ENCODE measurements around the gene RAD17.
"Not testable (repeated sequence)": the region's sequence is repeated elsewhere in the genome, so short reads cannot be mapped to it uniquely, and the experiment has no call there.

Gene RAD17, protein sequence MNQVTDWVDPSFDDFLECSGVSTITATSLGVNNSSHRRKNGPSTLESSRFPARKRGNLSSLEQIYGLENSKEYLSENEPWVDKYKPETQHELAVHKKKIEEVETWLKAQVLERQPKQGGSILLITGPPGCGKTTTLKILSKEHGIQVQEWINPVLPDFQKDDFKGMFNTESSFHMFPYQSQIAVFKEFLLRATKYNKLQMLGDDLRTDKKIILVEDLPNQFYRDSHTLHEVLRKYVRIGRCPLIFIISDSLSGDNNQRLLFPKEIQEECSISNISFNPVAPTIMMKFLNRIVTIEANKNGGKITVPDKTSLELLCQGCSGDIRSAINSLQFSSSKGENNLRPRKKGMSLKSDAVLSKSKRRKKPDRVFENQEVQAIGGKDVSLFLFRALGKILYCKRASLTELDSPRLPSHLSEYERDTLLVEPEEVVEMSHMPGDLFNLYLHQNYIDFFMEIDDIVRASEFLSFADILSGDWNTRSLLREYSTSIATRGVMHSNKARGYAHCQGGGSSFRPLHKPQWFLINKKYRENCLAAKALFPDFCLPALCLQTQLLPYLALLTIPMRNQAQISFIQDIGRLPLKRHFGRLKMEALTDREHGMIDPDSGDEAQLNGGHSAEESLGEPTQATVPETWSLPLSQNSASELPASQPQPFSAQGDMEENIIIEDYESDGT

DNA sequence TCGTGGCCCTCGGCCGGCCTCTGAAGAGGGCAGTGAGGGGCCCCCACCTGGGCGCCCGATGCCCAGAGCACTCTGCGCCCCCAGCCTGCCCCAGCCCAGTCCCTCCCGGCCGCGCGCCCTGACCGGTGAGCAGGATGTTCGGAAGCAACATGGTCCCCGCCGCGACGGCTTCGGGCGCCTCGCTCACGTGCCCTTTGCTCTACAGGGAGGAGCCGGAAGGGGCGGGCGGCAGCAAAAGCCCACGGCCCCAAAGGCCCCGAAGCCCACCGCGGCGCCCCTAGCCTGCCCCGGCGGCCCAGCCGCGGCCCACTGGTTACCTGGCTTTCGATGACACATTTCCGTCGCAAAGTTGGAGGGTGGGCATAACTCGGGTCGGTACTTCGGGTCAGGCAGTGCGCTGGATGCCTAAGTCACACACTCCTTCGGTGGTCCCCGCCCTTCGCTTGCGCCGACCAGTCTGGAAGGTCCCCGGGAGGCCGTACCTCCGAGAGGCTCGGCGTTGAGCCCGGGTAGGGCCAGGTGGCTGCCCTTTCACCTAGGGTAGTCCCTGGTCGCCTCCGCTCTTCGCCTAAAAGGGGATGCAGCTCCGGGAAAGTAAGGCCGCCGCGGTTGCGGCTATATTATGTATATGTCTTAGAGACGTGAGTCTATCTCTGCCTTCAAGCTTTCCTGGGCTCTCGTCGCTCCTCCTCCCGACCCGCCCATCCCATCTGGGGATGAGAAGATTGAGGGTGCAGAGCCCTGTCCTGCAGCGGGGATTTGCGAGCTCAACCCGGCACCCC is at the start of gene RAD17, which contains the start of the genes AK6 and TAF9:
RAD17 (plus strand) TSS at position 479 of the 782 bp plus-strand sequence. CDS start 2,391 bp downstream, outside the sequence.
AK6 (minus strand) TSS at position 181 of the 782 bp plus-strand sequence; CDS start at position 151, 30 bp downstream.
TAF9 (minus strand) TSS at position 181 of the 782 bp plus-strand sequence. CDS start 3,783 bp downstream, outside the sequence.
- no peak for FAIRE-seq

DNA sequence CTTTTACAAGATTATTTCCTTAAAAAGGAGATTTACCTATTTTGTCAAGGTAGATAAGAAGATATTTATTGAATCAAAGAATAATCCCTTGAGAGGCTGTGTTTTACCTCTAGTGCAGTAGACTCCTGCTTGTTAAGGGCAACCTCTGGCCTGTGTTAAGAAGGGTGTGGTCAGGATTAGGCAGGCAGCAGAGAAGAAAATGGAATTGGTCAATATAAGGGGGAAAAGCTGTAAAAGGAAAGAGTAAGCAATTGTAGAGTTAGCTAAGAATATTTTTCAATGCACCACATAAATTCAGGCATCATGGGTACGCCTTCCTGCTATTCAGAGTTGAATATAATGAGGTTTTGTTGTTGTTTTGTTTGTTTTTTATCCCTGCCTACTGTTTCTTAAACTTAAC is 43.3 kb upstream of the RAD17 start:
- FAIRE-seq = no peak

DNA sequence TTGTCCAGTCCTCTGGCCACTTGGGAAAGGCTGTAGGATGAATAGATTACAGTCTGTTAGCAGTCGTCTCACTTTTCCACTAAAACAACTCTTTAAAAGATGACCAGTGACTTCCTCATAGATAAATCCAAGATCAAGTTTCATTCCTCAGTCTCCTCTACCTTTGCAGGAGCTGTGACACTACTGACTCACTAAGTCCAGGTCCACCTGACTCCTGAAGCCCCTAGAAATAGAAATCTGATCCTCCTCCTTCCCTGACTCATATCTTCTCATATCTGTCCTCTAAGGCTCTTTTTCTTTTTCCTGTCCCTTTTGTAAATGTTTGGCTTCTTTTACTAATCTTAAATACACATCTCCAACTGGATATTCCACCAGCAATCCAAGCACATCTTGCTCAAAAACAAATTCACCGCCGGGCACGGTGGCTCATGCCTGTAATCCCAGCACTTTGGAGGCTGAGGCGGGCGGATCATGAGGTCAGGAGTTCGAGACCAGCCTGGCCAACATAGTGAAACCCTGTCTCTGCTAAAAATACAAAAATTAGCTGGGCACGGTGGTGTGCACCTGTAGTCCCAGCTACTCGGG is 39.6 kb upstream of the RAD17 start:
- FAIRE-seq = no peak

DNA sequence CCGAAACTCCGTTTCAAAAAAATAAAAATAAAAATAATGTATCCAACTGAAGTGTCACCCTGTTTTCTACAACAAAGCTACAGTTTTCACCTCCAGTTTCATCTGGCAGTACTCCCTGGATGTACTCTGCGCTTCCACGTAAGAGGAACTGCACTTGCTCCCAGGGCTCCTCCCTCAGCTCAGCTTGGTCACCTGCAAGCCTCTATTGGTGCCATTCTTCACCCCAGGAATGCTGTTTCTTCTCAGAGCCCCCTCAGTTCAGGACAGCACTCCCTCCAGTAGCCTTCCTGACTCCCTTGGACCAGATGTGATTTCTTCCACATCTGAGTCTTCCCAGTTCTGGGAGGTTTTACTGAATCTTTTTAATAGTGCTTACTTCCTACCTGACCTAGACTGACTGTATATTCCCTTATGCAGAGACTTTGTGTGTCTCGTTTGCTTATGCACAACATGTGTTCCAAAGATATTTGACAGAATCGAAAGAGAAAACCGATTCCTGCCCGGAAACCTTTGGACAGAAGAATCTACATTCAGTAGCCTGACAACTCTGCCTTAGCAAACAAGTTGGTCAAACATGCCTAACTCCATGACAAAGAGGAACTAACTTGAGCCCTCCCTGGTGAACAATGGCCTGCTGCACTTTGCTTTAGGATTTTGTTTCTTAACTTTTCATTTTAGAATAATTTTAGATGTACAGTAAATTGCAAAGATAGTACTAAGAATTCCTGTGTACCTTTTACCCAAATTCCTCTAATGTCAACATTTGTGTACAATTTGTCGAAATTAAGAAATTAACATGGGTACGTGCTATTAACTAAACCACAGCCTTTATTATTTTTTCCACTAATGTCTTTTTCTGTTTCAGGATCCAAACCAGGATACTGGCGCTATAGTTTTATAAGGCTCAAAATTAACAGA is 37.8 kb upstream of the RAD17 start:
- no peak for FAIRE-seq

DNA sequence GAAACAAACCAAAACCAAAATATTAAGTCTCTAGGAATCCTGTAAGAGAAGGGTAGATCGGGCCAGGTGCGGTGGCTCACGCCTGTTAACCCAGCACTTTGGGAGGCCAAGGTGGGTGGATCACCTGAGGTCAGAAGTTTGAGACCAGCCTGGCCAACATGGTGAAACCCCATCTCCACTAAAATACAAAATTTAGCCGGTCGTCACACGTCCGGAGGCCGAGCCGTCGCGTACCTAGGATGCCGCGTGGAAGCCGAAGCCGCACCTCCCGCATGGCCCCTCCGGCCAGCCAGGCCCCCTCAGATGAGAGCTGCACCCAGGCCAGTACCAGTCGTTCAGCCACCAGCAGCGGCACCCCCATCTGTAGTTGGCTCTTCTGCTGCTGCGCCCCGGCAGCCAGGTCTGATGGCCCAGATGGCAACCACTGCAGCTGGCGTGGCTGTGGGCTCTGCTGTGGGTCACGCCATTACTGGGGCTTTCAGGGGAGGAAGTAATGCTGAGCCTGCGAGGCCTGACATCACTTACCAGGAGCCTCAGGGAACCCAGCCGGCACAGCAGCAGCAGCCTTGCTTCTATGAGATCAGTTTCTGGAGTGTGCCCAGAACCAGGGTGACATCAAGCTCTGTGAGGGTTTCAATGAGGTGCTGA is 35.8 kb upstream of the RAD17 start:
- FAIRE-seq = not testable (repeated sequence)

DNA sequence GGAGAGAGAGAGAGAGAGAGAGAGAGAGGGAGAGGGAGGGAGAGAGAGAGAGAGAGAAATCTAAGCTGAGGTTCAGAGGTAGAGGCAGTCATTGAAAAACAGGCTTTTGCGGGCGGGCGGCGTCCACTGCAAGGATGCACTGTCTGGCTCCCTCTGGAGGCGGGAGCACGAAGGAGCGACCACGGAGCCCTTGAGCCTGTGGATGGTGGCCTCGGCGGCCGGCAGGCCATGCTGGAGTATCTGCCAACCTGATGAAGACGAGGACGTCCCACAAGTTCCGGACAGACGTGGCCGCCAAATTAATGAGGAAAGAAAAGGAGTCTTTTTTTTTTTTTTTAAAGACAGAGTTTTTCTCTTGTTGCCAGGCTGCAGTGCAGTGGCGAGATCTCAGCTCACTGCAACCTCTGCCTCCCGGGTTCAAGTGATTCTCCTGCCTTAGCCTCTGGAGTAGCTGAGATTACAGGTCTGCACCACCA is 34.8 kb upstream of the RAD17 start:
- FAIRE-seq = no peak

DNA sequence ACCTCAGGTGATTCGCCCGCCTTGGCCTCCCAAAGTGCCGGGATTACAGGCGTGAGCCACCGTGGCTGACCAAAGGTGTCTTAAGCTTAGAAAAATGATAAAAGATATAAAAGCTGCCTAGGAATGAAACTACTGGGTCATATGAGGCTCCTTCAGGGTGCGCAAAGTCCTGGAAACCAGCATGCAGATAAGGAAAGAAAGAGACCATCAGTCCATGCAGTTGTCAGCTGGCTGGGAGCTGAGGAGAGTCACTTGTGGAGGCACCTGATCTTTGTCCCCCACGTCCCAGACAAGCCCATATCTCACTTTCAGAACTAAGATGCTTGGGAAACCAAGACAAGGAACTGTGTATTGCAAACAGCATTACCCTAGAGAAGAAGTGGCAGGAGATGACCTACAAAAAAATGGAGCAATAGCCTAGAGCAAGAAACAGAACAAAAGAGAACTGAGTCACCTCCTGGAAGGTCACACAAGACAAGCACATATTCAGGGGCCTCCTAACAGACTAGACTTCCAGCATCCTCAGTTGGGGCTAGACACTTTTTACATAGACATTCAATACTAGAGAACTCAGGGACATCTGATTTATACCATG is 34.2 kb upstream of the RAD17 start:
- FAIRE-seq = no peak

DNA sequence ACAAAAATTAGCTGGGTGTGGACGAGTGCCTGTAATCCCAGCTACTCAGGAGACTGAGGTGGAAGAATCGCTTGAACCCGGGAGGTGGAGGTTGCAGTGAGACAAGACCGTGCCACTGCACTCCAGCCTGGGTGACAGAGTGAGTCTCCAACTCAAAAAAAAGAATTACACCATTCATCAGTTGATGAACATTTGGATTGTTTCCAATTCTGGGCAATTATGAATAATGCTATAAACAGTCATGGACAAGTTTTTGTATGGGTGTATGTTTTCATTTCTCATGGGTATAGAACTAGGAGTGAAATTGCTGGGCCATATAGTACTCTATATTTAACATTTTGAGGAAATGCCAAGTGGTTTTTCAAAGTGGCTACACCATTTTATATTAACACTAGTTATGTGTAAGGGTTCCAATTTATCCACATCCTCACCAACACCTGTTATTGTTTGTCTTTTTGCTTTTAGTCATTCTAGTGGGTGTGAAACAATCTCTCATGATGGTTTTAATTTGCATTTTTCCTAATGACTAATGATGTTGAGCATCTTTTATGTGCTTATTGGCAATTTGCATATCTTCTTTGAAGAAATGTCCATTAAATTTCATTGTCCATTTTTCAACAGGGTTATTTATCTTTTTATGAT is 28.0 kb upstream of the RAD17 start:
- no peak for FAIRE-seq

DNA sequence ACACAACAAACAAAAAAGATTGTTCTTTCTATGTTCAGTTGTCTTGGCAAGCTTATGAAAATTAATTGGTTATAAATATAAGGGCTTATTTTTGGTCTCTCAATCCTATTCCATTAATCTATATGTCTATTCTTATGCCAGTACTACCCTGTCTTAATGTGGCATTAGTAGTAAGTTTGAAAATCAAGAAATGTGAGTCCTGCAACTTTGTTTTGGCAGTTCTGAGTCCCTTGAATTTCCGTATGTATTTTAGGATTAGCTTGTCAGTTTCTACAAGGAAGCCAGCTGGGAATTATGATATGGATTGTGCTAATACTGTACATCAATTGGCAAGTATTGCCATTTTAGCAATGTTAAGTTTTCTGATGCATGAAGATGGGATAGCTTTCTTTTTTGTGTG is 26.5 kb upstream of the RAD17 start:
- FAIRE-seq = no peak

DNA sequence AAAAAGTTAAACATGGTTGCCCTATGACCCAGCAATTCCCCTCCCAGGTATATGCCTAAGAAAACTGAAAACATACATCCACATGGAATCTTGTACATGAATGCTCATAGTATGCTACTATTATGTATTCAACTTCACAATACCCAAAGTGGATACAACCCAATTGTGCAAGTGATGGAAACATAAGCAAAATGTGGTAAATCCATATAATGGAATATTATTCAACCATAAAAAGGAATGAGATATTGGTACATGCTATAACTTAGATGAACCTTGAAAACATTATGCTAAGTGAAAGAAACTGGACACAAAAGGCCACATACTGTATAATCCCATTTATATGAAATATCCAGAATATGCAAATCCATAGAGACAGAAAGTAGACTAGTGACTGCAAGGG is 19.0 kb upstream of the RAD17 start:
- FAIRE-seq = no peak

DNA sequence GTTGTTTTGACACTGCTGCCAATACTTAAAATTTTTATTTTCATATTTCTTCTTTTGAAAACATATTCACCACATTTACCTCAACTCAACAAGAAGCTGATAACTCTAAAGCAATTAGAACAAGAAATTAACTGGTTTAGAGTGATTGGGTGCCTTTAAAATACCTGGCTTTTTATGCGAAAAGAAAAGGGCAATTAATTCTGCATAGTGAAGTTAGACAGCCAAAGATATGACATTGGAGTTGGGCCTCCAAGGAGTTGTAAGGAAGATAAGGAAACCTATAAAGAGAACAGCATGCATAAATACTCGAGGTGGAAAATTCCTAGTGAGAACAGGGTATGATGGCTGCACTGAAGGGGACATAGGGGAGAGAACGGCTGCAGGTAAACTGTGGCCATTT is 9.9 kb upstream of the RAD17 start:
- FAIRE-seq = no peak

DNA sequence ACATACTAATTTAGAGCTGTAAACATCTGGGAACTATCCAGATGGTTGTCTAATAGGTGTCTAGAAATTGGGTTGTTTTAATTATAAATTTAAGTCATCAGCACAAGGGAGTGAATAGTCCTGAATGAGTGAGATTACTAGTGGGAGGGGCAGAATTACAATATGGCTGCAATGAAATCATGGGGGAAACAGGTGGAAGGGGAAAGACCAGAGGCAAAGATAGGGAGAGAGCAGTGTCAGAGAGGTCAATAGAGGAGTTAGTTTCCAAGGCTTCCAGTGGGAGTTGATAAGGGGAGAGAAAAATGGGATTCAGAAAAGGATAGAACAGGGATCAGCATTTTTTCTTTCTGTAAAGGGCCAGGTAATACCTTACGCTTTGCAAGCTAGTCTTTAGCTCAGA is 9.2 kb upstream of the RAD17 start:
- no peak for FAIRE-seq

DNA sequence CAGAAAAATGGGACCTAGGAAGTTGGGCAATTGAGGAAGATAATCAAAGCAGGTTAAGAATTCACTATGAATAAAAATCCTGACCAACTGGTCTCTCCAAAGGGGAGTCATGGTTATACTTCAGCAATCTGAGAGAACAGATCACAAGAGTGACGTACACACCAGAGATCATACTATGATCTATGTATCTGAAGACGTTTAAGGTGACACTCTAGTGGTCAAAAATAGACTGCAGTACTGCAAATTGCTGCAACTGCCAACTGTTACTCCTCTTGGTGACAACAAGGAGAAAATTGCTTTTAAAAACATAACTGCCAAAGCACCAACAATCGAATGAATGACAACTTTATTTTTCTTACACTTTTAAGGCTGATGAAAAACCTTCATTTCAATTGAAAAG is 5.2 kb upstream of the RAD17 start:
- no peak for FAIRE-seq

DNA sequence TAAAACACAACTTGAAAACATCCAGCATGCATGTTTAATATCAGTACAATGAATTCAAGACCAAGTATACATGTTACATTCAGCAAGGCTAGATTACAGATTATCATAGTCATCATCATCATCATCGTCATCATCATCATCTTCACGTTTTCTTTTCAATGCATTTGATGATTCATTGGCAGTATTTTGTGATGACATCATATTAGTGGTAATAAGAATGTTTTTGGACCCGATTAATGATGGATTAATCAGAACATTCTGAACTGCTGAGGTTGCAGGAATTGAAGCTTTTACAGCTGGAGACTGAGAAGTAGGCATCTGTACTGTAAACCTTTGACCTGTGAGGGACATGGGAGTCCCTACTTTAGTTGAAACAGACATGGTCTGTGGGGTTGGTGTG is 4.8 kb upstream of the RAD17 start:
- no peak for FAIRE-seq

DNA sequence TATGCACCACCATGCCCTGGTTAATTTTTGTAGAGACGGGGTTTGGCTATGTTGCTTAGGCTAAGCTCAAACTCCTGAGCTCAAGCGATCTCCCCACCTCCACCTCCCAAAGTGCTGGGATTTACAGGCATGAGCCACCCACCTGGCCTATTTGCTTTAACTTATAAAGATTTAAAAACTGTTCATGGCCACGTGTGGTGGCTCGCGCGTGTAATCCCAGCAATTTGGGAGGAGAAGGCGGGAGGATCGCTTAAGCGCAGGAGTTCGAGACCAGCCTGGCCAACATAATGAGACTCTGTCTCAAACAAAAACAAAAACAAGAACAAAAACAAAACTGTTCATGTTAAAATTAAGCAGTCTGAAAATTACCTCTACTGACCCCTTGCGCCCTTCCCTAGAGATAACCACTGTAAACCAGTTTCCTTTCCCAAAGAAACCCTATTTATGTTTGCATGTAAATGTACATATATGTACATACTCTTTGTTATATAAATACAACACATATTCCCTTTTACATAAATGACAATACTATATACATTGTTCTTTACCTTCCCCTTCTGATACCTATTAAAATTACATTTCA is 1.8 kb upstream of the RAD17 start:
- no peak for FAIRE-seq

DNA sequence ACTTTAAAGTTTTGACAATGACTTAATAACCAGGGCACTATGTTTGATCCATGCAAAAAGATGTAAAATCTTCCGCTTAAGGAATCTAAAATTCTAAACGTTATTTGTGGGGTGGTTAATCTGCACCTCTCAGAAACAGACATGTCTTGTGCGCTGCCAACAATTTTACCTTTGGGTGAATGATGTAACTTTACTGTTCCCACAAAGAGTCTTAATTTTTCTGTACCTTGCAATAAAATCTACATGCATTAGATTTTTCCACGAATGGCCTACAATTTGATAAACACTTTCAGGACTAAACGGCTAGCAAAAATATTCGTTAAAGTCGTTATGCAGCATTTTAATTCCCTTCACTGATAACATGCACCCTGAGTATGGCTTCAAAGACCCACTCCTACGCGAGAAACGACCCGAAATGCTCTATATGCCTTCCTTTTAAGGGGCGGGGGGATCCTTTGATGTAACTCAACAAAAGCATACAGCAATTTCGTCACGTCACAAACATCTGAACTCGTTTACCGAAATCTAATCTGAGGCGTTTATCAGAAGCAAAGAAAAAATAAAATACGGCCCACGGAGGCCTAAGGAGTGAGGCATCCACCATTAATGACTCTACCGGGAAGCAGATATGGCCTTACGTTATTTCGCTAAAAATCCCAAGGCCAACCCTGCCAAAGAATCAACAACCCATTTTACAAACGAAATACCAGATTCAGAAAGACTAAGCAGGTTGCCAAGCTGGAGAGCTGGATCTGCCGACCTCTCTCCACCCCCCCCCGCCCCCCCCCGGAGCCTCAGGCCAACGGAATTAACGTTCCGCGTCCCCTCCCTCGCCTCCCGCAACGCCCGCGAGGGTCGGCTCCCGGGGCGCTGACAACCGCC is 919 bp upstream of the RAD17 start:
- no peak for FAIRE-seq

DNA sequence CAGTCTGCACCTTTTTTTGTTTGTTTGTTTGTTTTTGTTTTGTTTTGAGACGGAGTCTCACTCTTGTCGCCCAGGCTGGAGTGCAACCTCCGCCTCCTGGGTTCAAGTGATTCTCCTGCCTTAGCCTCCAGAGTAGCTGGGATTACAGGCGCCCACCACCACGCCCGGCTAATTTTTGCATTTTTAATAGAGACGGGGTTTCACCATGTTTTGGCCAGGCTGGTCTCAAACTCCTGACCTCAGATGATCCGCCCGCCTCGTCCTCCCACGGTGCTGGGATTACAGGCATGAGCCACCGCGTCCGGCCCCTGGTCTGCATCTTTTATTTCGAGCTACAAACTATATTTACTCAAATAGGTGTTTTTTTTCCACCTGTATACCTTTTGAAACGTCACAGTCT is 717 bp downstream of the RAD17 start:
- FAIRE-seq = not testable (repeated sequence)

DNA sequence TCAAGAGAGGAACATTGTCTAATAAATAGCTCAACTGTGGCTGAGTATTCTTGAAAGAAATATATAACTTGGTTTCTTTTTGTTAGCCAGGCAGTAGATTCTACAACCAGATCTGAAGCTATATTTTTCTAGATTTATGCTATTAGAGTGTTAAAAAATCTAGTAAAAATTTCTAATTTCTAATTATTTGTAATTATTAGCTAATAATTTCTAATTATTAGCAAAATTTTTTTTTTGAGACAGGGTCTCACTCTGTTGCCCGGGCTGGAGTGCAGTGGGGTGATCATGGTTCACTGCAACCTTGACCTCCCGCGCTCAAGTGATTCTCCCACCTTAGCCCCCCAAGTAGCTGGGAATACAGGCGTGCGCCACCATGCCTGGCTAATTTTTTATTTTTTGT is 2.8 kb downstream of the RAD17 start:
- FAIRE-seq = no peak

Measured in endometrium (tissue), 2 donors.